ENCODE measurements around the gene MAPK12. TPM values are rescaled to one million over a fixed set of nuclear protein-coding genes. Genes with fewer than 3 reads are reported as not detected.
"Not testable (repeated sequence)": the region's sequence is repeated elsewhere in the genome, so short reads cannot be mapped to it uniquely, and the experiment has no call there.

MAPK12 gene
- total RNA-seq, 2 donors from 2014 or later = 8.4 to 18.0 TPM

- peaks cover 5 to 13% of the 10 kb centered on the region in 2 donors for H3K36me3 ChIP-seq
- no peaks in the 10 kb centered on the region for H3K4me1 ChIP-seq (replicated peaks)
- DNase-seq (ENCODE audit: low spot score) = no peak
- no peak overlapping the region for H3K4me3 ChIP-seq
- H3K27ac ChIP-seq = no peak overlapping the region
- WGBS = 72% methylated on average over 23 of the region's 23 CpGs
- no peak for TF ChIP-seq CTCF (IDR thresholded peaks at IDR 0.05)
- no peak for TF ChIP-seq POLR2A (IDR thresholded peaks at IDR 0.05)
- no peak for TF ChIP-seq POLR2AphosphoS5 (IDR thresholded peaks at IDR 0.05)
- no peaks in the 10 kb centered on the region for H3K9me3 ChIP-seq
- H3K27me3 ChIP-seq (replicated peaks; ENCODE audit: insufficient read depth) = no peaks in the 10 kb centered on the region
- intact Hi-C loops (cut with DNase I) = loop anchor here (2.0 to 10.0 kb wide), 2 partner anchors 61 to 273 kb away; no protein-coding TSS in a partner anchor
Measured at GRCh38 chr22:50207383-50208140, 53.9 kb downstream of the MAPK12 start.

- H3K4me1 ChIP-seq (replicated peaks) = no peaks in the 10 kb centered on the region
- no peak for DNase-seq (ENCODE audit: low spot score)
- no peaks in the 10 kb centered on the region for H3K9me3 ChIP-seq
- no peak overlapping the region for H3K4me3 ChIP-seq
- intact Hi-C loops (cut with DNase I) = loop anchor here (10.0 kb wide), 1 partner anchor 272 kb away; no protein-coding TSS in a partner anchor
- no peak overlapping the region for H3K27ac ChIP-seq
- H3K27me3 ChIP-seq (replicated peaks; ENCODE audit: insufficient read depth) = no peaks in the 10 kb centered on the region
- 38% methylated on average over 10 of the region's 10 CpGs for WGBS
- H3K36me3 ChIP-seq = peaks cover 5 to 13% of the 10 kb centered on the region in 2 donors
- TF ChIP-seq POLR2AphosphoS5 (IDR thresholded peaks at IDR 0.05) (no peak), CTCF (IDR thresholded peaks at IDR 0.05) (peak in 2 of 4 experiments; percentile 19 to 30)
Measured at GRCh38 chr22:50206599-50206998, 54.9 kb downstream of the MAPK12 start.

GRCh38 chr22:50205781-50206569 is 55.5 kb downstream of the MAPK12 start:
- DNase-seq (ENCODE audit: low spot score) = no peak
- TF ChIP-seq POLR2A (IDR thresholded peaks at IDR 0.05) (no peak), CTCF (IDR thresholded peaks at IDR 0.05) (no peak), POLR2AphosphoS5 (IDR thresholded peaks at IDR 0.05) (no peak)
- 89% methylated on average over 42 of the region's 45 CpGs for WGBS
- H3K27me3 ChIP-seq (replicated peaks; ENCODE audit: insufficient read depth) = no peaks in the 10 kb centered on the region
- H3K36me3 ChIP-seq = peaks cover 0 to 10% of the 10 kb centered on the region in 2 donors
- peak overlapping the region in 1 of 2 donors; percentile 14 for H3K27ac ChIP-seq
- no peak overlapping the region for H3K4me3 ChIP-seq
- no peaks in the 10 kb centered on the region for H3K9me3 ChIP-seq
- intact Hi-C loops (cut with DNase I) = loop anchor here (10.0 kb wide), 1 partner anchor 271 kb away; no protein-coding TSS in a partner anchor
- no peaks in the 10 kb centered on the region for H3K4me1 ChIP-seq (replicated peaks)

GRCh38 chr22:50204998-50205397 is 56.5 kb downstream of the MAPK12 start:
- not testable (repeated sequence) for H3K27ac ChIP-seq; H3K4me3 ChIP-seq; H3K9me3 ChIP-seq; H3K4me1 ChIP-seq (replicated peaks); H3K36me3 ChIP-seq; DNase-seq (ENCODE audit: low spot score); H3K27me3 ChIP-seq (replicated peaks; ENCODE audit: insufficient read depth)
- WGBS = 80% methylated on average over 9 of the region's 9 CpGs
- intact Hi-C loops (cut with DNase I) = loop anchor here (10.0 kb wide), 1 partner anchor 270 kb away; no protein-coding TSS in a partner anchor

GRCh38 chr22:50204571-50204970 is 56.9 kb downstream of the MAPK12 start:
- intact Hi-C loops (cut with DNase I) = loop anchor here (10.0 kb wide), 1 partner anchor 270 kb away; no protein-coding TSS in a partner anchor
- TF ChIP-seq POLR2AphosphoS5 (IDR thresholded peaks at IDR 0.05) = no peak
- no peak for TF ChIP-seq CTCF (IDR thresholded peaks at IDR 0.05)
- TF ChIP-seq POLR2A (IDR thresholded peaks at IDR 0.05) = no peak
- H3K4me1 ChIP-seq (replicated peaks) = peaks cover 5% of the 10 kb centered on the region

More at GRCh38 chr22:50204571-50204970, 56.9 kb downstream of the MAPK12 start:
- H3K27me3 ChIP-seq (replicated peaks; ENCODE audit: insufficient read depth) = no peaks in the 10 kb centered on the region
- H3K36me3 ChIP-seq = no peaks in the 10 kb centered on the region
- no peaks in the 10 kb centered on the region for H3K9me3 ChIP-seq
- 94% methylated on average over 7 of the region's 7 CpGs for WGBS
- no peak for DNase-seq (ENCODE audit: low spot score)
- no peak overlapping the region for H3K27ac ChIP-seq
- no peak overlapping the region for H3K4me3 ChIP-seq
